ENCODE measurements around the gene LCE3C. TPM values are rescaled to one million over a fixed set of nuclear protein-coding genes. Genes with fewer than 3 reads are reported as not detected.

The LCE3C gene
- total RNA-seq, 1 donor from 2014 or later, result not detected

Other genes starting within 250 kb of the LCE3C start
- not detected for gene FLG2, start 240.2 kb upstream of the LCE3C start, total RNA-seq
- not detected for gene CRNN, start 186.0 kb upstream of the LCE3C start, total RNA-seq
- not detected for gene LCE5A, start 89.4 kb upstream of the LCE3C start, total RNA-seq
- not detected for gene CRCT1, start 85.8 kb upstream of the LCE3C start, total RNA-seq
- not detected for gene LCE3E, start 33.5 kb upstream of the LCE3C start, total RNA-seq
- not detected for gene LCE3D, start 19.7 kb upstream of the LCE3C start, total RNA-seq
- gene LCE3B, start 13.6 kb downstream of the LCE3C start, total RNA-seq, result not detected
- not detected for gene LCE3A, start 22.9 kb downstream of the LCE3C start, total RNA-seq
- not detected for gene LCE2D, start 63.1 kb downstream of the LCE3C start, total RNA-seq
- not detected for gene LCE2C, start 75.0 kb downstream of the LCE3C start, total RNA-seq
- gene LCE2B, start 85.9 kb downstream of the LCE3C start, total RNA-seq, result not detected
- not detected for gene LCE2A, start 98.1 kb downstream of the LCE3C start, total RNA-seq
- gene LCE4A, start 107.9 kb downstream of the LCE3C start, total RNA-seq, result not detected
- not detected for gene KPRP, start 157.8 kb downstream of the LCE3C start, total RNA-seq
- not detected for gene LCE1F, start 174.9 kb downstream of the LCE3C start, total RNA-seq
- not detected for gene LCE1E, start 186.0 kb downstream of the LCE3C start, total RNA-seq
- not detected for gene LCE1D, start 196.5 kb downstream of the LCE3C start, total RNA-seq
- not detected for gene LCE1C, start 206.4 kb downstream of the LCE3C start, total RNA-seq
- gene LCE1B, start 211.7 kb downstream of the LCE3C start, total RNA-seq, result not detected
- not detected for gene LCE1A, start 227.2 kb downstream of the LCE3C start, total RNA-seq
- not detected for gene LCE6A, start 242.6 kb downstream of the LCE3C start, total RNA-seq